SU-DHL-6 (cell line): Measurements from ENCODE around the gene RELA.

Source experiments
- H2AFZ ChIP-seq: fragments of 200-600 bp; sonication (generic); 2 replicates; pipeline ENCODE4 v1.6.1; 2014; ENCODE audit warnings: low read depth, mild to moderate bottlenecking, moderate library complexity, mixed read lengths, antibody characterized with exemption, low read length; ENCODE audit not compliant: severe bottlenecking
- H3F3A ChIP-seq: fragments of 200-600 bp; shearing (Covaris generic); 2 replicates; pipeline ENCODE4 v1.6.0; 2016; ENCODE audit warnings: antibody characterized with exemption, mild to moderate bottlenecking; ENCODE audit not compliant: insufficient read depth
- H3K27ac ChIP-seq: fragments of 200-600 bp; sonication (generic); 2 replicates; pipeline ENCODE4 v1.5.1; 2016; ENCODE audit warnings: low read depth, mild to moderate bottlenecking, low read length, moderate library complexity, mixed read lengths
- H3K27me3 ChIP-seq: fragments of 200-600 bp; sonication (generic), shearing (Covaris generic); 2 replicates; pipeline ENCODE4 v1.6.0; 2014; ENCODE audit warnings: mild to moderate bottlenecking, low read length
- H3K36me3 ChIP-seq: fragments of 200-600 bp; sonication (generic); 2 replicates; pipeline ENCODE4 v1.6.1; 2014; ENCODE audit warnings: mild to moderate bottlenecking, low read length, mixed read lengths
- H3K4me2 ChIP-seq: fragments of 300-600, 200-600 bp; shearing (Covaris generic), sonication (generic); 2 replicates; pipeline ENCODE4 v1.6.0; 2014; ENCODE audit warnings: low read length, low read depth, mild to moderate bottlenecking; ENCODE audit not compliant: poor library complexity, severe bottlenecking
- H3K4me3 ChIP-seq: fragments of 200-600 bp; sonication (generic); 2 replicates; pipeline ENCODE4 v1.5.1; 2014; ENCODE audit warnings: antibody characterized with exemption, low read length, mild to moderate bottlenecking, mixed read lengths; ENCODE audit not compliant: insufficient read depth, poor library complexity, severe bottlenecking
- H3K79me2 ChIP-seq: fragments of 200-600 bp; sonication (generic); 2 replicates; pipeline ENCODE4 v1.6.1; 2014; ENCODE audit warnings: mild to moderate bottlenecking, low read length, moderate library complexity; ENCODE audit not compliant: insufficient read depth
- H3K9ac ChIP-seq: fragments of 200-600 bp; sonication (generic); 2 replicates; pipeline ENCODE4 v1.7.0; 2014; ENCODE audit warnings: mild to moderate bottlenecking, low read length
- H3K9me2 ChIP-seq: fragments of 200-600 bp; sonication (generic); replicated peaks from 2 replicates; pipeline ENCODE4 v1.6.1; 2014; ENCODE audit warnings: low read length; ENCODE audit not compliant: insufficient read depth
- H3K9me3 ChIP-seq: fragments of 200-600 bp; sonication (generic); 2 replicates; pipeline ENCODE4 v1.6.1; 2014; ENCODE audit warnings: low read length, mixed read lengths; ENCODE audit not compliant: insufficient read depth
- H4K20me1 ChIP-seq: fragments of 200-600 bp; sonication (generic); 2 replicates; pipeline ENCODE4 v1.6.1; 2014; ENCODE audit warnings: low read depth, mild to moderate bottlenecking, antibody characterized with exemption, low read length, moderate library complexity, mixed read lengths
- CTCF ChIP-seq: fragments of 200-600 bp; sonication (generic); IDR thresholded peaks from one replicate; pipeline ENCODE4 v1.5.1; 2017; ENCODE audit warnings: antibody characterized with exemption, mild to moderate bottlenecking, low read length, moderate library complexity; ENCODE audit not compliant: insufficient read depth, poor library complexity, severe bottlenecking
- EZH2phosphoT487 ChIP-seq: fragments of 200-600 bp; sonication (generic), shearing (Covaris generic); conservative IDR thresholded peaks from 2 replicates; pipeline ENCODE4 v1.6.1; 2018; ENCODE audit warnings: mild to moderate bottlenecking, antibody characterized with exemption, low read length, moderate library complexity, mixed read lengths

Gene RELA

GRCh38 chr11:65612691-65613090, 50.0 kb downstream of the RELA start:
- no peaks in the 10 kb centered on the region for H3K9me2 ChIP-seq
- H3K36me3 ChIP-seq: no peaks in the 10 kb centered on the region
- no peak overlapping the region for H2AFZ ChIP-seq
- H3F3A ChIP-seq: no peaks in the 10 kb centered on the region
- TF ChIP-seq EZH2phosphoT487: no peak
- no peak for TF ChIP-seq CTCF
- no peaks in the 10 kb centered on the region for H3K27me3 ChIP-seq
- H3K4me3 ChIP-seq: no peak overlapping the region
- no peak overlapping the region for H3K27ac ChIP-seq
- H3K9me3 ChIP-seq: no peaks in the 10 kb centered on the region
- no peak overlapping the region; the same call in 1 of the 2 replicates for H3K9ac ChIP-seq
- peak overlapping the region; percentile 78 for H3K4me2 ChIP-seq
- H3K79me2 ChIP-seq: peaks cover 25% of the 10 kb centered on the region
- no peaks in the 10 kb centered on the region; the same call in 1 of the 2 replicates for H4K20me1 ChIP-seq

- no peaks in the 10 kb centered on the region for H3F3A ChIP-seq
- no peaks in the 10 kb centered on the region for H3K9me2 ChIP-seq
- TF ChIP-seq CTCF (no peak), EZH2phosphoT487 (no peak)
- no peaks in the 10 kb centered on the region for H3K9me3 ChIP-seq
- no peaks in the 10 kb centered on the region for H3K27me3 ChIP-seq
- no peak overlapping the region for H3K4me3 ChIP-seq
- H3K4me2 ChIP-seq: peak overlapping the region; percentile 78
- H3K36me3 ChIP-seq: no peaks in the 10 kb centered on the region
- no peaks in the 10 kb centered on the region; the same call in 1 of the 2 replicates for H4K20me1 ChIP-seq
- H3K9ac ChIP-seq: no peak overlapping the region
- peaks cover 17% of the 10 kb centered on the region for H3K79me2 ChIP-seq
- H3K27ac ChIP-seq: no peak overlapping the region
- no peak overlapping the region for H2AFZ ChIP-seq
Observed at GRCh38 chr11:65611758-65612603, 50.7 kb downstream of the RELA start.

GRCh38 chr11:65611028-65611757, 51.5 kb downstream of the RELA start:
- H4K20me1 ChIP-seq: no peaks in the 10 kb centered on the region
- H3K36me3 ChIP-seq: no peaks in the 10 kb centered on the region
- peaks cover 10% of the 10 kb centered on the region for H3K79me2 ChIP-seq
- no peak overlapping the region for H3K9ac ChIP-seq
- no peaks in the 10 kb centered on the region for H3K9me2 ChIP-seq
- no peak overlapping the region for H3K4me3 ChIP-seq
- no peaks in the 10 kb centered on the region for H3K9me3 ChIP-seq
- peak overlapping the region; percentile 4 for H3K4me2 ChIP-seq
- no peak for TF ChIP-seq CTCF
- no peak for TF ChIP-seq EZH2phosphoT487
- no peak overlapping the region for H3K27ac ChIP-seq
- H2AFZ ChIP-seq: no peak overlapping the region
- no peaks in the 10 kb centered on the region for H3F3A ChIP-seq
- H3K27me3 ChIP-seq: no peaks in the 10 kb centered on the region
